HG02870 (cell line): ENCODE results near the gene WDR62.

Experiments used
- ATAC-seq: cut with Tn5 transposase; IDR thresholded peaks from one replicate; pipeline ENCODE4 v1.9.1; 2021; ENCODE audit warnings: mild to moderate bottlenecking, moderate library complexity; ENCODE audit not compliant: unreplicated experiment

Gene WDR62

GRCh38 chr19:36073121-36073876, 18.6 kb downstream of the WDR62 start:
- ATAC-seq = no peak

- no peak for ATAC-seq
These were observed 24.8 kb downstream of the WDR62 start for GRCh38 chr19:36079389-36079945.

GRCh38 chr19:36081385-36081784, 26.7 kb downstream of the WDR62 start:
- no peak for ATAC-seq

- no peak for ATAC-seq
These were observed 27.2 kb downstream of the WDR62 start for GRCh38 chr19:36081894-36082293.

GRCh38 chr19:36082916-36083315, 28.2 kb downstream of the WDR62 start:
- no peak for ATAC-seq

- ATAC-seq = no peak
These were observed 29.7 kb downstream of the WDR62 start for GRCh38 chr19:36084231-36085009.

GRCh38 chr19:36086326-36086725, 31.6 kb downstream of the WDR62 start:
- ATAC-seq = no peak

- ATAC-seq = no peak
These were observed 35.1 kb downstream of the WDR62 start for GRCh38 chr19:36089847-36090246.

- no peak for ATAC-seq
These were observed 36.4 kb downstream of the WDR62 start for GRCh38 chr19:36090910-36091695.

GRCh38 chr19:36092566-36092965, 37.9 kb downstream of the WDR62 start:
- no peak for ATAC-seq

- no peak for ATAC-seq
These were observed 38.5 kb downstream of the WDR62 start for GRCh38 chr19:36093146-36093662.

- no peak for ATAC-seq
These were observed 39.0 kb downstream of the WDR62 start for GRCh38 chr19:36093687-36094086.

GRCh38 chr19:36097036-36097435, 42.3 kb downstream of the WDR62 start:
- ATAC-seq = no peak

GRCh38 chr19:36099166-36099785, 44.6 kb downstream of the WDR62 start:
- ATAC-seq = no peak

- ATAC-seq = no peak
These were observed 45.8 kb downstream of the WDR62 start for GRCh38 chr19:36100476-36100875.

- no peak for ATAC-seq
These were observed 47.0 kb downstream of the WDR62 start for GRCh38 chr19:36101550-36102327.

- ATAC-seq = no peak
These were observed 48.4 kb downstream of the WDR62 start for GRCh38 chr19:36103040-36103626.

GRCh38 chr19:36103842-36104552, 49.3 kb downstream of the WDR62 start:
- ATAC-seq = no peak

GRCh38 chr19:36106441-36106840, 51.7 kb downstream of the WDR62 start:
- no peak for ATAC-seq
